HCT116 (cell line): Measurements from ENCODE around the gene MPHOSPH6. TPM values are rescaled to one million over a fixed set of nuclear protein-coding genes. Genes with fewer than 3 reads are reported as not detected.
"Not testable (repeated sequence)": the region's sequence is repeated elsewhere in the genome, so short reads cannot be mapped to it uniquely, and the experiment has no call there.

Experiments used
- ATAC-seq: fragments of 200-7000 bp; cut with Tn5 transposase; 2 replicates; pipeline ENCODE4 v1.9.1; 2020; ENCODE audit warnings: mild to moderate bottlenecking, moderate library complexity
- BruUV-seq: library from RNA; stranded (reverse); fragments of 400-500 nt; replicated peaks from 2 replicates; lab custom pipeline; 2021; lab: Mats Ljungman, UMichigan
- CTCF ChIA-PET: fragments of 300-600 bp; sonication (Branson Sonifier 250); formaldehyde crosslinking; loops from one replicate; lab custom pipeline; 2021; ENCODE audit warnings: antibody characterized with exemption; lab: Charles Lee
- POLR2A ChIA-PET: fragments of 300-600, 350-600 bp; sonication (Branson Sonifier 250); formaldehyde crosslinking; loops from one replicate; lab custom pipeline; 2021; ENCODE audit warnings: antibody characterized with exemption; lab: Charles Lee
- RAD21 ChIA-PET, 2 experiments: fragments of 300-600 bp; sonication (Branson Sonifier 250); formaldehyde crosslinking; loops; one replicate each; lab custom pipeline; 2023; ENCODE audit warnings: low total read pairs in 2 of 2; ENCODE audit not compliant: uncharacterized antibody in 2 of 2, unreplicated experiment in 2 of 2, low non-redundant PET in 1 of 2; lab: Charles Lee
- DNase-seq: peaks from one replicate; pipeline ENCODE4 v3.0.0-alpha.2; 2010; ENCODE audit warnings: low read depth, low spot score
- H2AFZ ChIP-seq: fragments of 200-600 bp; shearing (Covaris generic), sonication (generic); 2 replicates; pipeline ENCODE4 v1.6.1; 2017; ENCODE audit warnings: low read depth, mixed run types, mixed read lengths, antibody characterized with exemption, low read length; ENCODE audit not compliant: poor library complexity, severe bottlenecking
- H3K27ac ChIP-seq: 2 replicates; pipeline ENCODE4 v1.5.1; 2012; ENCODE audit warnings: low read depth, low read length
- H3K27me3 ChIP-seq: fragments of 200-600 bp; sonication (generic); 2 replicates; pipeline ENCODE4 v1.6.1; 2016; ENCODE audit warnings: mixed run types, low read length, mixed read lengths; ENCODE audit not compliant: insufficient read depth
- H3K36me3 ChIP-seq, 2 experiments: fragments of 200-500 bp in 1 of 2; fragments of 200-600 bp in 1 of 2; sonication (Bioruptor generic) in 1 of 2; sonication (generic) in 1 of 2; 2 replicates each; pipeline versions ENCODE4 v1.5.1 to v1.6.1; 2014 to 2016; ENCODE audit warnings: low read length in 2 of 2, inconsistent platforms in 1 of 2, mixed read lengths in 1 of 2, mixed run types in 1 of 2; ENCODE audit not compliant: insufficient read depth in 2 of 2, control insufficient read depth in 1 of 2
- H3K4me1 ChIP-seq, 2 experiments: fragments of 200-600 bp in 1 of 2; sonication (generic) in 1 of 2; 2 replicates each; pipeline versions ENCODE4 v1.5.1 to v1.6.1; 2012 to 2017; ENCODE audit warnings: low read length in 2 of 2, inconsistent platforms in 1 of 2, mild to moderate bottlenecking in 1 of 2, mixed read lengths in 1 of 2, mixed run types in 1 of 2, moderate library complexity in 1 of 2; ENCODE audit not compliant: insufficient read depth in 2 of 2, control insufficient read depth in 1 of 2
- H3K4me2 ChIP-seq: fragments of 200-600 bp; sonication (generic); 2 replicates; pipeline ENCODE4 v1.6.1; 2017; ENCODE audit warnings: mixed run types, low read length, mixed read lengths
- H3K4me3 ChIP-seq, 2 experiments: fragments of 200-600 bp in 1 of 2; sonication (generic) in 1 of 2; replicated peaks in 1 of 2; 2 replicates each; pipeline ENCODE4 v1.5.1; 2011 to 2016; ENCODE audit warnings: low read length in 2 of 2, control low read depth in 1 of 2, low read depth in 1 of 2, mild to moderate bottlenecking in 1 of 2, mixed read lengths in 1 of 2, mixed run types in 1 of 2
- H3K79me2 ChIP-seq: fragments of 200-600 bp; sonication (generic); 2 replicates; pipeline ENCODE4 v1.6.1; 2017; ENCODE audit warnings: mild to moderate bottlenecking, mixed run types, low read length, moderate library complexity, mixed read lengths; ENCODE audit not compliant: insufficient read depth
- H3K9ac ChIP-seq: fragments of 200-600 bp; sonication (generic); 2 replicates; pipeline ENCODE4 v1.6.1; 2016; ENCODE audit warnings: low read length, mixed read lengths
- H3K9me2 ChIP-seq: fragments of 200-600 bp; sonication (generic), shearing (Covaris generic); 2 replicates; pipeline ENCODE4 v1.6.1; 2017; ENCODE audit warnings: mixed run types, mild to moderate bottlenecking, moderate library complexity; ENCODE audit not compliant: insufficient read depth
- H3K9me3 ChIP-seq, 2 experiments: fragments of 200-500 bp in 1 of 2; fragments of 200-600 bp in 1 of 2; sonication (Bioruptor generic) in 1 of 2; sonication (generic) in 1 of 2; 2 replicates each; pipeline ENCODE4 v1.6.1; 2014 to 2017; ENCODE audit warnings: low read length in 2 of 2, mixed read lengths in 2 of 2, inconsistent platforms in 1 of 2, low read depth in 1 of 2, mild to moderate bottlenecking in 1 of 2, mixed run types in 1 of 2, moderate library complexity in 1 of 2; ENCODE audit not compliant: control insufficient read depth in 1 of 2, insufficient read depth in 1 of 2
- H4K20me1 ChIP-seq: fragments of 200-600 bp; sonication (generic), shearing (Covaris generic); 2 replicates; pipeline ENCODE4 v1.6.1; 2017; ENCODE audit warnings: mixed run types, mild to moderate bottlenecking, moderate library complexity; ENCODE audit not compliant: insufficient read depth
- EGR1 ChIP-seq: IDR thresholded peaks from 2 replicates; pipeline ENCODE4 v1.6.1; 2012; ENCODE audit warnings: low read depth
- SP1 ChIP-seq: IDR thresholded peaks from 2 replicates; pipeline ENCODE4 v1.6.1; 2012; ENCODE audit warnings: low read depth
- intact Hi-C: fragments of 100-400 bp; cut with micrococcal nuclease; formaldehyde crosslinking; loops from 2 replicates; pipeline ENCODE4 v1.10.0; 2022
- total RNA-seq: library from RNA; stranded (reverse); gene quantifications from one replicate; pipeline ENCODE4 v1.2.1, GENCODE V29; 2021; ENCODE audit not compliant: unreplicated experiment
- TF ChIP-seq, protein P1 (sequence below): IDR thresholded peaks from 2 replicates; pipeline ENCODE4 v1.6.1; 2011; ENCODE audit warnings: mild to moderate bottlenecking, low read length, moderate library complexity; ENCODE audit not compliant: insufficient replicate concordance; ENCODE audit errors: extremely low read depth

The MPHOSPH6 gene
- total RNA-seq, 1 experiment from 2014 or later = 52.2 TPM

DNA sequence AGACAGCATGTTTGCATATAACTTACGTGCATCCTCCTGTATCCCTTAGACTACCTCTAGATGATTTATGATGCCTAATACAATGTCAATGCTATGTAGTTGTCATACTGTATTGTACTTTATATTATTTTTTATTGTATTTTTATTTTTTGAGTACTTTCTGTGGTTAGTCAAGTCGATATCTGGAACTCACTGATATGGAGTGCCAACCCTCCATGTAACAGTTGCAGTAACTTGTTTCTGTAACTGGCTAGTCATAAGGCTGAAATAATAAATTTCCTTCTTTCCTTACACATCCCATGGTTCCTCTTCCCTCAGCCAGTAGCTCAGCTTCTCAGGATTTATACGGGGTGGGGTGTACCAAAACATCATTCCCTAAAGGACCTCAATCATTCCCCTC, 23.5 kb downstream of the MPHOSPH6 start:
- Histone ChIP-seq H3K36me3 (peaks cover 10 to 18% of the 10 kb centered on the region in 2 experiments; a peak in 3 of 4 replicates), H3K27me3 (no peaks in the 10 kb centered on the region), H2AFZ (no peak overlapping the region), H4K20me1 (no peaks in the 10 kb centered on the region), H3K9me3 (no peaks in the 10 kb centered on the region), H3K79me2 (peaks cover 10% of the 10 kb centered on the region; the same call in 1 of the 2 replicates), H3K9ac (no peak overlapping the region), H3K9me2 (no peaks in the 10 kb centered on the region), H3K4me2 (no peak overlapping the region)
- no peak for DNase-seq
- CTCF ChIA-PET = no interaction called here
- intact Hi-C loops = no loop called here
- RAD21 ChIA-PET = no interaction called here
- no peak for TF ChIP-seq SP1
- TF ChIP-seq, protein P1, sequence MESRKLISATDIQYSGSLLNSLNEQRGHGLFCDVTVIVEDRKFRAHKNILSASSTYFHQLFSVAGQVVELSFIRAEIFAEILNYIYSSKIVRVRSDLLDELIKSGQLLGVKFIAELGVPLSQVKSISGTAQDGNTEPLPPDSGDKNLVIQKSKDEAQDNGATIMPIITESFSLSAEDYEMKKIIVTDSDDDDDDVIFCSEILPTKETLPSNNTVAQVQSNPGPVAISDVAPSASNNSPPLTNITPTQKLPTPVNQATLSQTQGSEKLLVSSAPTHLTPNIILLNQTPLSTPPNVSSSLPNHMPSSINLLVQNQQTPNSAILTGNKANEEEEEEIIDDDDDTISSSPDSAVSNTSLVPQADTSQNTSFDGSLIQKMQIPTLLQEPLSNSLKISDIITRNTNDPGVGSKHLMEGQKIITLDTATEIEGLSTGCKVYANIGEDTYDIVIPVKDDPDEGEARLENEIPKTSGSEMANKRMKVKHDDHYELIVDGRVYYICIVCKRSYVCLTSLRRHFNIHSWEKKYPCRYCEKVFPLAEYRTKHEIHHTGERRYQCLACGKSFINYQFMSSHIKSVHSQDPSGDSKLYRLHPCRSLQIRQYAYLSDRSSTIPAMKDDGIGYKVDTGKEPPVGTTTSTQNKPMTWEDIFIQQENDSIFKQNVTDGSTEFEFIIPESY = no peak
- TF ChIP-seq EGR1 = no peak
- TF ChIP-seq, all 23 proteins: peak for 0
- no peak overlapping the region for H3K27ac ChIP-seq
- POLR2A ChIA-PET = no interaction called here
- H3K4me1 ChIP-seq = no peaks in the 10 kb centered on the region
- no peak overlapping the region for H3K4me3 ChIP-seq
- ATAC-seq = no peak
- BruUV-seq = no TSS peak

DNA sequence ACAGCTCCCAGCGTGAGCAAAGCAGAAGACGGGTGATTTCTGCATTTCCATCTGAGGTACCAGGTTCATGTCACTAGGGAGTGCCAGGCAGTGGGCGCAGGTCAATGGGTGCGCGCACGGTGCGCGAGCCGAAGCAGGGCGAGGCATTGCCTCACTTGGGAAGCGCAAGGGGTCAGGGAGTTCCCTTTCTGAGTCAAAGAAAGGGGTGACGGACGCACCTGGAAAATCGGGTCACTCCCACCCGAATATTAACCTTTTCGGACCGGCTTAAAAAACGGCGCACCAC, 30.8 kb downstream of the MPHOSPH6 start:
- H3K9ac ChIP-seq, CTCF ChIA-PET, POLR2A ChIA-PET, H3K27ac ChIP-seq, ATAC-seq, H3K27me3 ChIP-seq, H3K9me2 ChIP-seq, H4K20me1 ChIP-seq, H3K79me2 ChIP-seq, H3K36me3 ChIP-seq, intact Hi-C loops, DNase-seq, H3K9me3 ChIP-seq, BruUV-seq, RAD21 ChIA-PET, H3K4me1 ChIP-seq, H2AFZ ChIP-seq: not testable (repeated sequence)
- H3K4me3 ChIP-seq = peak overlapping the region; percentile 28 to 50
- peak overlapping the region; percentile 66 for H3K4me2 ChIP-seq
